HG02870 (cell line): Measurements from ENCODE around the gene KRAS.
A peak's percentile ranks its signal among the peaks of the same experiment; 100 is the strongest.
"Not testable (repeated sequence)": the region's sequence is repeated elsewhere in the genome, so short reads cannot be mapped to it uniquely, and the experiment has no call there.

Source experiments
- ATAC-seq: cut with Tn5 transposase; IDR thresholded peaks from one replicate; pipeline ENCODE4 v1.9.1; 2021; ENCODE audit warnings: mild to moderate bottlenecking, moderate library complexity; ENCODE audit not compliant: unreplicated experiment

Gene KRAS

GRCh38 chr12:25250744-25251730 is at the start of gene KRAS:
Gene KRAS (minus strand): TSS chr12:25250929.
- peak; percentile 73 for ATAC-seq

DNA sequence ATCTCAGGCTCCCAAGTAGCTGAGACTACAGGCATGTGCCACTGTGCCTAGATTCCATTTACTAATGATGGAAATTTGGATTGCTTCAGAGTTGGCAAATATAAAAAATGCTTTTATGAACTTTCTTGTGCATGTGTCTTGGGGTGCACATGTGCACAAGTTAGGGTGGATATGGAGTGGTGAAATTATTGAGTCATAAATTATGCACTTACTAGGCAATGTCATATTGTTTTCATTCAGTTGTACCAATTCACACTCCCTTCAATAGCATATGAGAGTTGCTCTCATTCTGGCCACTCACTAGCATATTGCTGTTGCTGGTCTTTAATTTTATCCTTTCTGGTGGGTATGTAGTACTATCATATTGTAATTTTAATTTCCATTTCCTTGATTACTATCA is 45.7 kb upstream of the KRAS start:
- ATAC-seq, result no peak

GRCh38 chr12:25295361-25295760 is 44.6 kb upstream of the KRAS start:
- ATAC-seq, result no peak

GRCh38 chr12:25293653-25294052 is 42.9 kb upstream of the KRAS start:
- ATAC-seq, result no peak

- ATAC-seq, result not testable (repeated sequence)
Observed at GRCh38 chr12:25292810-25293221, 42.1 kb upstream of the KRAS start.

GRCh38 chr12:25287610-25288009 is 36.9 kb upstream of the KRAS start:
- ATAC-seq, result no peak

- no peak for ATAC-seq
Observed at GRCh38 chr12:25286837-25287236, 36.1 kb upstream of the KRAS start.

GRCh38 chr12:25284024-25284423 is 33.3 kb upstream of the KRAS start:
- ATAC-seq, result no peak

GRCh38 chr12:25283006-25283405 is 32.3 kb upstream of the KRAS start:
- no peak for ATAC-seq

DNA sequence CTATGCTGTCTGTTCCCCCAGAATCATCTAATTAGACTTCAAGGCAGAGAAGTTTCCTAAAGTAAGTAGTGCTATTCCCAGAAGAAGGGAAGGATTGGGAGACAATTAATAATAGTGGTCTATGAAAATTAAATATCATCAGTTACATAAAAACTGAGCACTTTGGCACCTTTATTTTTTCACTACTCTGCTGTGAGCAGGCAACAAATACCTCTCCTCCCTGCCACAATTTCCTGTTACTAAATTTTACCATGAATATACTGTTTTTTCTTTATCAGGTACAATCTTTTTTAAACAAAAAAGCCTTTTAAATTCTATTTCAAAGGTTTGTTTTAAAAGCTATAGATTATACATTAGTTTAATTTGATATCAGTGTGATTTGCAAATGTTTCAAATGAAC is 29.4 kb upstream of the KRAS start:
- ATAC-seq, result no peak

DNA sequence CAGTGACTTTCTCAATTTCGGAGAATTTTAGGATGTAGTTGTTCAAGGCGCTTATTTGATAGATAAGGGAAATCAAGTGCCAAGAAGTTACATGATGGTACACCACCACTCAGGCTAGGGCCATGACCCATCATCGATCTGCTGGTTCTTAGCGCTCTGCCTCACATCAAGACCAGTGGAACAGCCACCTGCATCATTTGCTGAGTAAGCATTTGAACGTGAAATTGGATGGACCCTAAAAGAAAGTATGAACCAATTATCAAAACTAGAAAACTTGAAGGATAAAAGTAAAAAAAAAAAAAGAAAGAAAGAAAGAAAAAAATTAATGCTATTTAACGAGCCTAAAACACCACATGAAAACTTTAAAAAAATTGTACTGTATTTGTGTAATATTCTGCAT is 27.5 kb upstream of the KRAS start:
- no peak for ATAC-seq

GRCh38 chr12:25276199-25276937 is 25.6 kb upstream of the KRAS start:
- ATAC-seq, result no peak

- ATAC-seq, result no peak
Observed at GRCh38 chr12:25271486-25272098, 20.9 kb upstream of the KRAS start.

- peak; percentile 71 for ATAC-seq
Observed at GRCh38 chr12:25269701-25270100, 19.0 kb upstream of the KRAS start.

GRCh38 chr12:25266497-25266896 is 15.8 kb upstream of the KRAS start:
- ATAC-seq, result no peak

DNA sequence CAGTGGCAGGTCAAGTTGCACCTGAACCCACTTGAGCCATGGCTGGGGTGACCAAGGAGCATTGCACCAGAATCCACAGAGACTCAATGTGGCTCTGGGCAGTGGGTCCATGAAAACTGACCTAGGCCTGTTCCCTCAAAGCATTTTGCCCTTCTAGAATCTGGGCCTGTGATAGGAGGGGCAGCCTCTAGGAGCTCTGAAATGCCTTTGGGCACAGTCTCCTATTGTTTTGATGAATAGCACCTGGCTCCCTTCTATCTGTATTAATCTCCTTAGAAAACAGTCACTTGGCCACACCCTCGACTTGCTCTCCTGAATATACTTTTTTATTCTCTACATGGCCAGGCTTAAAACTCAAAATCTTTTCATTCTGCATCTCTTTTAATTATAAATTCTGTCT is 14.1 kb upstream of the KRAS start:
- ATAC-seq, result no peak

DNA sequence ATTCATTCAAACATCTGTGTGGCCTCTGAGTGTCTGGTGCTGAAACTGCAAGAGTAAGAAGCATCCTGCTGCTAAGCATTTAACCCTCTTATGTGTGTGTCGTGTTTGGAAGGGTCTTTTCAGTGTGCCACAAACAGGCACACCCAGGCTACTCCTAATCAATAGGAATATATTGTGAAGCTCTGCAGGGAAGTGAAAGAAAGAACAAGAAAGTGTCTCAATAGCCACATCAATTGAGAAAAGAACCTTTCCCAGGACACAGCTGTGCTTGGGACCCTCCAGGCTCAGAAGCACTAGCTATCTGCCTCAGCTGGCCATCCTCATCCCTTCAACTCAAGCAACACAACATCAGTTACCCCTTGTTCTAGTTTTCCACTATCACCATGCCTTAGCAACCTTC is 13.4 kb upstream of the KRAS start:
- no peak for ATAC-seq

GRCh38 chr12:25263594-25263993 is 12.9 kb upstream of the KRAS start:
- no peak for ATAC-seq

GRCh38 chr12:25262389-25263074 is 11.8 kb upstream of the KRAS start:
- no peak for ATAC-seq

- ATAC-seq, result no peak
Observed at GRCh38 chr12:25257590-25258324, 7.0 kb upstream of the KRAS start.
